ENCODE results near the gene RAB4B.
A peak's percentile ranks its signal among the peaks of the same experiment; 100 is the strongest.
"Not testable (repeated sequence)": the region's sequence is repeated elsewhere in the genome, so short reads cannot be mapped to it uniquely, and the experiment has no call there.

Gene RAB4B

DNA sequence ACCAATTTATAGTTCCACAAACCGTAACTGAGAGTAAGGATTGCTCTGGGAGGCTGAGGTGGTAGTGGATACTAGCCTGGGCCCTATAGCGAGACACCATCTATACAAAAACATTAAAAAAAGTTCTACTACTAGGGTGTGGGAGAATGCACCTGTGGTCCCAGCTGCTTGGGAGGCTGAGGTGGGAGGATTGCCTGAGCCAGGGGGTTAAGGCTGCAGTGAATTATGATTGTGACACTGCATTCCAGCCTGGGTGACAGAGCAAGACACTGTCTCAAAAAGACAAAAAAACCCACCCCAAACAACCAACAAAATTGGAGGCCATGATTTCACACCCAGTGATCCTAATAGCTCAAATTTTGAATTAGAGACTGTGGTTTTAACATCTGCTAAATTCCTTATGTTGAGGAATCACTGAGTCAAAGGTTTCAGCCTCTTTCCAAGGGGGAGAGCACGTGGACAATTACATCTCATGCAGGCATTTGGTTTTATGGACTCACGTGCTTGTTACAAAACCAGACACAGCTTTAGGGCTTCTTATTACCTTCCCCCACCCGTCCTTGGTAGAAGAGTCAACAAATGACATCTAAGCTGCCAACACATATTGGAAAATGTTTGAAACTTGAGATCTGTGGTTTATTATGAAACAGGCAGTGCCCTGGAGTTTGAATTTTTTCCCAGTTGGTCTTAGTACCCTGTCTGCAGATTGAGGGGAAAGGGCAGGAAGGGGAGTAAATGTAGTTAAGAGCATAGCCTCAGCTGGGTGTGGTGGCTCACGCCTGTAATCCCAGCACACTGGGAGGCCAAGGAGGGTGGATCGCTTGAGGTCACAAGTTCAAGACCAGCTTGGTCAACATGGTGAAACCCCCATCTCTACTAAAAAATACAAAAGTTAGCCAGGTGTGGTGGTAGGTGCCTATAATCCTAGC is 53.7 kb downstream of the RAB4B start:
- H3K36me3 ChIP-seq (ENCODE audit: insufficient read depth, low read length): no peaks in the 10 kb centered on the region
- no peak overlapping the region for H3K9ac ChIP-seq (ENCODE audit: low read depth, low read length)
- H3K27ac ChIP-seq (ENCODE audit: low read depth, low read length): no peak overlapping the region
- H3K9me3 ChIP-seq (ENCODE audit: insufficient read depth, low read depth, low read length): no peaks in the 10 kb centered on the region
- no peaks in the 10 kb centered on the region for H3K27me3 ChIP-seq (ENCODE audit: insufficient read depth, low read length)
- WGBS: 85% methylated on average over 5 of the region's 7 CpGs
- no peaks in the 10 kb centered on the region for H3K4me1 ChIP-seq (ENCODE audit: insufficient read depth, low read length)
- H3K4me3 ChIP-seq (ENCODE audit: low read length): no peak overlapping the region

DNA sequence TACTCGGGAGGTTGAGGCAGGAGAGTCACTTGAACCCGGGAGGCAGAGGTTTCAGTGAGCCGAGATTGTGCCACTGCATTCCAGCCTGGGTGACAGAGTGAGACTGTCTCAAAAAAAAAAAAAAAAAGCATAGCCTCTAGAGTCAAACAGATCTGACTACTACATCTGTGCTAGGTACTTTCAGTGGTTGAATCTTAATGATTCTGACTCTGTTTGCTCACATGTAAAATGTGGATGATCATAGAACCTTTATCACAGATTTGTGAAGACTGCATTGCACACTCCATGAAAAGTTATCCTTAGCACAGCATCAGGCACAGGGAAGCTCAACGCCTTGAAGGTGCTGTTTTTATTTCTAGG is 54.4 kb downstream of the RAB4B start:
- not testable (repeated sequence) for H3K4me1 ChIP-seq (ENCODE audit: insufficient read depth, low read length); H3K9ac ChIP-seq (ENCODE audit: low read depth, low read length); H3K9me3 ChIP-seq (ENCODE audit: insufficient read depth, low read depth, low read length); H3K27ac ChIP-seq (ENCODE audit: low read depth, low read length); H3K36me3 ChIP-seq (ENCODE audit: insufficient read depth, low read length); H3K27me3 ChIP-seq (ENCODE audit: insufficient read depth, low read length); H3K4me3 ChIP-seq (ENCODE audit: low read length)
- WGBS: 69% methylated on average over 3 of the region's 4 CpGs

DNA sequence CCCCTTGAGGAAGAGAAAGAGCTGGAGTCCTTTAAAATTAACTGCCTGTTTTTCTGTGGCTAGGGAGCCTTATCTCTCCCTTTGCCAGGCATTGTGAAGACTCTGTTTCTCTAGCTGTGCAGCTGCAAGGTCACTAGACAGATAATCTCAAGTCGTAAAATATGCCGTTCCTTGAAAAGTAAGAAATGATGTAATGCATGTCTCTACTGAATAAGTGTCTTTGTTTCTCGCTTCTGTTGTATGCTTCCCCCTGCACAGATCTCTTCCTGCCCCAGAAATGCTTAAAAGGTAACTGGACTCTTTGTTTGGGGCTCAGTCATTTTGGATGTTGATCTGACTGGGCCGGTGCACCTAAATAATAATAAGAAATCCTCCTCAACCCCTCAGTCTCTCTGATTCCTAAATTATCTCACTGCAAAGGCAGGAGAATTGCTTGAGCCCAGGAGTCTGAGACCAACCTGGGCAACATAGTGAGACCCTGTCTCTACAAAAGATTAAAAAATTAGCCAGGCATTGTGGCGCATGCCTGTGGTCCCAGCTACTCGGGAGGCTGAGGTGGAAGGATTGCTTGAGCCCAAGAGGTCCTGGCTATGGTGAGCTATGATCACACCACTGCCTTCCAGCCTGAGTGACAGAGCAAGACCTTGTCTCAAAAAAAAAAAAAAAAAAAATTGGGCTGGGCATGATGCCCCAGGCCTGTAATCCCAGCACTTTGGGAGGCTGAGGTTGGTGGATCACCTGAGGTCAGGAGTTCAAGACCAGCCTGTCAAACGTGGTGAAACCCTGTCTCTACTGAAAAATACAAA is 55.9 kb downstream of the RAB4B start:
- not testable (repeated sequence) for H3K9me3 ChIP-seq (ENCODE audit: insufficient read depth, low read depth, low read length); H3K9ac ChIP-seq (ENCODE audit: low read depth, low read length); H3K27me3 ChIP-seq (ENCODE audit: insufficient read depth, low read length); H3K4me3 ChIP-seq (ENCODE audit: low read length); H3K36me3 ChIP-seq (ENCODE audit: insufficient read depth, low read length); H3K4me1 ChIP-seq (ENCODE audit: insufficient read depth, low read length); H3K27ac ChIP-seq (ENCODE audit: low read depth, low read length)
- WGBS: 80% methylated on average over 5 of the region's 7 CpGs

DNA sequence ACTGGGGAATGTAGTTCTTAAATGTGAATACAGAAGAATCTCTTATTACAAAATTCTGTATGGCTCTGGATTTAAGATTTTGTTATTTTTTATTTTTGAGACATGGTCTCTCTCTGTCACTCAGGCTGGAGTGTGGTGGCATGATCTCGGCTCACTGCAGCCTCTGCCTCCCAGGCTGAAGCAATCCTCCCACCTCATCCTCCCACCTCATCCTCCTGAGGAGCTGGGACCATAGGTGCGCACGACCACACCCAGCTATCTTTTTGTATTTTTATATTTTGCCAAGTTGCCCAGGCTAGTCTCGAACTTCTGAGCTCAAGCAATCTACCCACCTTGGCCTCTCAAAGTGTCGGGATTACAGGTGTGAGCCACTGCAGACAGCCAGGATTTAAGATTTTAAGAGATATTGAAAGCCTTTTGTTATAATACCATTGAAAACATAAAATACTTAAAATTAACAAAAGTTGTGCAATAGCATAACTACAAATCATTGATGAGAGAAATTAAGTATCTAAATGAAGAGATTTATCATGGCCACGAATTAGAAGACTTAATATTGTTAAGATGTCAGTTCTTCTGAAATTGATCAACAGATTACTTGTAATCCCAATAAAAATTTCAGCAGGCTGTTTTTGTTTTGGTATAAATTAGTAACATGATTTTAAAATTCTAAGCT is 58.8 kb downstream of the RAB4B start:
- Histone ChIP-seq H3K9me3 (ENCODE audit: insufficient read depth, low read depth, low read length) (no peaks in the 10 kb centered on the region), H3K36me3 (ENCODE audit: insufficient read depth, low read length) (no peaks in the 10 kb centered on the region)

DNA sequence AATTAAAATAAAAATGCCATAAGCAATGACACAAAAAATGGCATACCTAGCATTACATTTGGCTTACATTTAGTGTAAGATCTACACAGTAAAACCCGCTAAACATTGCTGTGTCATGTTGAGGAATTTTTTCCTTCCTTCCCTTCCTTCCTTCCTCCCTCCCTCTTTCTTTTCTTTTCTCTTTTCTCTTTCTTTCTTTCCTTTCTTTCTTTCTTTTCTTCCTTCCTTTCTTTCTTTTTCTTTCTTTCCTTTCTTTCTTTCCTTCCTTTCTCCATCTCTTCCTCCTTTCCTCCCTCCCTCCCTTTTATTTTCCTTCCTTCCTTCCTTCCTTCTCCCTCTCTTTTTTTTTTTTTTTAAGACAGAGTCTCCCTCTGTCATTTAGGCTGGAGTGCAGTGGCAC is 60.4 kb downstream of the RAB4B start:
- not testable (repeated sequence) for H3K9ac ChIP-seq (ENCODE audit: low read depth, low read length); H3K27me3 ChIP-seq (ENCODE audit: insufficient read depth, low read length); H3K4me1 ChIP-seq (ENCODE audit: insufficient read depth, low read length); H3K4me3 ChIP-seq (ENCODE audit: low read length); H3K9me3 ChIP-seq (ENCODE audit: insufficient read depth, low read depth, low read length); H3K27ac ChIP-seq (ENCODE audit: low read depth, low read length); H3K36me3 ChIP-seq (ENCODE audit: insufficient read depth, low read length)
- WGBS: 86% methylated on average over 1 of the region's 1 CpG

More for the DNA sequence above, 58.8 kb downstream of the RAB4B start:
- H3K4me3 ChIP-seq (ENCODE audit: low read length): no peak overlapping the region
- H3K27me3 ChIP-seq (ENCODE audit: insufficient read depth, low read length): no peaks in the 10 kb centered on the region
- H3K27ac ChIP-seq (ENCODE audit: low read depth, low read length): no peak overlapping the region
- 86% methylated on average over 6 of the region's 6 CpGs for WGBS
- H3K9ac ChIP-seq (ENCODE audit: low read depth, low read length): no peak overlapping the region
- no peaks in the 10 kb centered on the region for H3K4me1 ChIP-seq (ENCODE audit: insufficient read depth, low read length)

DNA sequence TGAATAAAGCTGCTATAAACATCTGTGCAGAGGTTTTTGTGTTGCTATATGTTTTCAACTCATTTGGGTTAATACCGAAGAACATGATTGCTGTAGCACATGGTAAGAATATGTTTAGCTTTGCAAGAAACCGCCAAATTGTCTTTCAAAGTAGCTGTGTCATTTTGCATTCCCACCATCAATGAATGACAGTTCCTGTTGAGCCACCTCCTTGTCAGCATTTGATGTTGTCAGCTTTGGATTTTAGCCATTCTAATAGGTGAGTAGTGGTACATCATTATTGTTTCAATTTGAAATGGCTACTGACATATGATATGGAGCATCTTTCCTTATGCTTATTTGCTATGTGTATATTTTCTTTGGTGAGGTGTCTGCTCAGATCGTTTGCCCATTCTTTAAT is 64.0 kb downstream of the RAB4B start:
- H3K4me1 ChIP-seq (ENCODE audit: insufficient read depth, low read length); H3K4me3 ChIP-seq (ENCODE audit: low read length); H3K27ac ChIP-seq (ENCODE audit: low read depth, low read length); H3K36me3 ChIP-seq (ENCODE audit: insufficient read depth, low read length); H3K9ac ChIP-seq (ENCODE audit: low read depth, low read length); H3K9me3 ChIP-seq (ENCODE audit: insufficient read depth, low read depth, low read length); H3K27me3 ChIP-seq (ENCODE audit: insufficient read depth, low read length): not testable (repeated sequence)
- WGBS: 91% methylated on average over 3 of the region's 3 CpGs

DNA sequence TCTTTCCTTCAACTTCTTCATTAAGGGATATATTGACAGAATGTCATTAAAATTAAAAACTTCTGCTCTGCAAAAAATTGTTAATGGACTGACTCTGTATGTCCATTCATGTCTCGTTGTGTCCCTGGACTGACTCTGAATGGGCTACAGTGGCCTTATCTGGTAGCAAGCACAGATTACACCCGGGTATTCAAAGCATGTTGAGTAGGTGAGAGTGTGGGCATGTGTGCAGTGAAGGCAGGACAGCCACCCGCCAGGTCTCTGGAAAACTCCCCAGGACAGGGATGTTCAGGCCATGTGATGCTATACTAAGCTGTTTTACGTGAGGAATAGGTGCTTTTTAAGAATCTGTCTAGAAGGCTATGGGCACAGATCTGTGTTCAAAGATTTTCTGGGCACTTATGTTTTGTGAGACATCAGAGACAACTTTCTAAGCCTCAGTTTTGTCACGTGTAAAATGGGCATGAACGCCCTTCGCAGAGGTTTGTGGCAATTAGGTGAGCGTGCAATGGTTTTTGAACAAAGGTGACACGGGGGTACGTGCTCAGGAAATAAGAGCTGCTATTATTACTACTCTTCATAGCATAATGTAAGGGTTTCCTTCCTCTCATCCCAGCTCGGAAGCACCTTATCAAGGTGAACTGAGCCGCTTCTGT is 65.1 kb downstream of the RAB4B start:
- 69% methylated on average over 10 of the region's 12 CpGs for WGBS
- H3K4me3 ChIP-seq (ENCODE audit: low read length): peak overlapping the region; percentile 40

DNA sequence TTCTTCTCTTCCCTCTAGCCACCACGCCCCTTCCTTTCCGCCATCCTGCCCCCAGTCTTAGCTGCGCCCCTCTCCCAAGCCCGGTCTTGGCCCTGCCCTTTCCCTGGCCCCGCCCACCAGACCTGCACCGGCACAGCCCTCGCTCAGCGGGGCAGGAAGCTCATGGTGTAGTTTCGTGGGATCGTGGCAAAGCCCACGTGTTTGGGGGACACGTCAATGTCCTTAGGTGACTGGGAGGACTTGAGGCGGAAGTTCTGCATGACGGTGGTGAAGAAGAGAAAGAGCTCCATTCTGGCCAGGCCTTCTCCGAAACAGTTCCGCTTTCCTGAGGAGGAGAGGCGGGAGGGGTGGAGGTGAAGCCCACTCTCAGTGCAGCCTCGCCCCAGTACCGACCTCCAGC is 65.6 kb downstream of the RAB4B start:
- Histone ChIP-seq H3K4me3 (ENCODE audit: low read length) (peak overlapping the region; percentile 40), H3K27me3 (ENCODE audit: insufficient read depth, low read length) (peaks cover 15% of the 10 kb centered on the region)
- H3K27ac ChIP-seq (ENCODE audit: low read depth, low read length); H3K36me3 ChIP-seq (ENCODE audit: insufficient read depth, low read length); H3K9me3 ChIP-seq (ENCODE audit: insufficient read depth, low read depth, low read length); H3K9ac ChIP-seq (ENCODE audit: low read depth, low read length); H3K4me1 ChIP-seq (ENCODE audit: insufficient read depth, low read length): not testable (repeated sequence)
- WGBS: 19% methylated on average over 13 of the region's 19 CpGs

More for the DNA sequence above, 65.1 kb downstream of the RAB4B start:
- not testable (repeated sequence) for H3K36me3 ChIP-seq (ENCODE audit: insufficient read depth, low read length); H3K9ac ChIP-seq (ENCODE audit: low read depth, low read length); H3K4me1 ChIP-seq (ENCODE audit: insufficient read depth, low read length); H3K9me3 ChIP-seq (ENCODE audit: insufficient read depth, low read depth, low read length); H3K27ac ChIP-seq (ENCODE audit: low read depth, low read length)
- H3K27me3 ChIP-seq (ENCODE audit: insufficient read depth, low read length): peaks cover 10% of the 10 kb centered on the region

Measured in HUES64 (cell line).